ENCODE measurements around the gene IVD. TPM values are rescaled to one million over a fixed set of nuclear protein-coding genes. Genes with fewer than 3 reads are reported as not detected.

Gene IVD
- total RNA-seq, 1 donor from 2014 or later = 115 TPM

- no peak for TF ChIP-seq CTCF (IDR thresholded peaks at IDR 0.05)
- H3K4me1 ChIP-seq = peaks cover 9% of the 10 kb centered on the region
- DNase-seq (no peak), ATAC-seq (no peak)
- H3K4me3 ChIP-seq = no peak overlapping the region
- intact Hi-C loops (cut with DNase I) = no loop called here
- no peaks in the 10 kb centered on the region for H3K27me3 ChIP-seq
- H3K27ac ChIP-seq = peak overlapping the region; percentile 3
- no peaks in the 10 kb centered on the region for H3K9me3 ChIP-seq
- H3K36me3 ChIP-seq = peaks cover 13% of the 10 kb centered on the region
Observed at GRCh38 chr15:40397688-40398412, 7.7 kb upstream of the IVD start.

GRCh38 chr15:40398413-40398873 lies 7.2 kb upstream of the IVD start:
- ATAC-seq = peak; percentile 92
- no peak for TF ChIP-seq CTCF (IDR thresholded peaks at IDR 0.05)

GRCh38 chr15:40399370-40399769 lies 6.2 kb upstream of the IVD start:
- ATAC-seq = no peak
- Histone ChIP-seq H3K4me1 (peaks cover 9% of the 10 kb centered on the region), H3K27me3 (no peaks in the 10 kb centered on the region), H3K27ac (no peak overlapping the region), H3K9me3 (no peaks in the 10 kb centered on the region), H3K36me3 (no peaks in the 10 kb centered on the region), H3K4me3 (no peak overlapping the region)
- intact Hi-C loops (cut with DNase I) = no loop called here
- TF ChIP-seq CTCF (IDR thresholded peaks at IDR 0.05) = no peak
- no peak for DNase-seq

More at GRCh38 chr15:40398413-40398873, 7.2 kb upstream of the IVD start:
- H3K36me3 ChIP-seq = peaks cover 8% of the 10 kb centered on the region
- peaks cover 9% of the 10 kb centered on the region for H3K4me1 ChIP-seq
- no peak for DNase-seq
- H3K27ac ChIP-seq = peak overlapping the region; percentile 3
- intact Hi-C loops (cut with DNase I) = no loop called here
- H3K9me3 ChIP-seq = no peaks in the 10 kb centered on the region
- no peak overlapping the region for H3K4me3 ChIP-seq
- no peaks in the 10 kb centered on the region for H3K27me3 ChIP-seq

- H3K4me3 ChIP-seq = peak overlapping the region; percentile 93
- peaks cover 41% of the 10 kb centered on the region for H3K36me3 ChIP-seq
- peaks cover 18% of the 10 kb centered on the region for H3K4me1 ChIP-seq
- no peaks in the 10 kb centered on the region for H3K27me3 ChIP-seq
- no peak for DNase-seq
- TF ChIP-seq CTCF (IDR thresholded peaks at IDR 0.05) = no peak
- no peaks in the 10 kb centered on the region for H3K9me3 ChIP-seq
- no peak for ATAC-seq
- no peak overlapping the region for H3K27ac ChIP-seq
- intact Hi-C loops (cut with DNase I) = no loop called here
Observed at GRCh38 chr15:40407330-40407990, 1.9 kb downstream of the IVD start.

- H3K4me3 ChIP-seq = no peak overlapping the region
- no peak for TF ChIP-seq CTCF (IDR thresholded peaks at IDR 0.05)
- H3K9me3 ChIP-seq = no peaks in the 10 kb centered on the region
- peaks cover 60% of the 10 kb centered on the region for H3K36me3 ChIP-seq
- H3K4me1 ChIP-seq = peaks cover 18% of the 10 kb centered on the region
- intact Hi-C loops (cut with DNase I) = no loop called here
- ATAC-seq (no peak), DNase-seq (no peak)
- H3K27ac ChIP-seq = no peak overlapping the region
- no peaks in the 10 kb centered on the region for H3K27me3 ChIP-seq
Observed at GRCh38 chr15:40409366-40409765, 3.8 kb downstream of the IVD start.
